GM23248 (cell line): ENCODE results near the gene ANKRD65. TPM values are rescaled to one million over a fixed set of nuclear protein-coding genes. Genes with fewer than 3 reads are reported as not detected.
"Not testable (repeated sequence)": the region's sequence is repeated elsewhere in the genome, so short reads cannot be mapped to it uniquely, and the experiment has no call there.

ENCODE experiments used
- DNase-seq: peaks from one replicate; pipeline ENCODE4 v3.0.0-alpha.2; 2015
- H2AFZ ChIP-seq: fragments of 200-600 bp; sonication (generic); 2 replicates; pipeline ENCODE4 v1.6.1; 2016; ENCODE audit warnings: antibody characterized with exemption
- H3F3A ChIP-seq: fragments of 200-600 bp; sonication (generic); 2 replicates; pipeline ENCODE4 v1.6.1; 2016; ENCODE audit warnings: mild to moderate bottlenecking, antibody characterized with exemption, mixed run types; ENCODE audit not compliant: insufficient read depth
- H3K27ac ChIP-seq: fragments of 200-600 bp; sonication (generic); 2 replicates; pipeline ENCODE4 v1.5.1; 2016; ENCODE audit warnings: mild to moderate bottlenecking
- H3K27me3 ChIP-seq: fragments of 200-600 bp; sonication (generic); replicated peaks from 2 replicates; pipeline ENCODE4 v1.6.1; 2016; ENCODE audit warnings: mild to moderate bottlenecking; ENCODE audit not compliant: insufficient read depth
- H3K36me3 ChIP-seq: fragments of 200-600 bp; sonication (generic); 2 replicates; pipeline ENCODE4 v1.6.1; 2016; ENCODE audit warnings: low read depth, mild to moderate bottlenecking
- H3K4me1 ChIP-seq: fragments of 200-600 bp; sonication (generic); 2 replicates; pipeline ENCODE4 v1.6.1; 2016; ENCODE audit warnings: mild to moderate bottlenecking; ENCODE audit not compliant: insufficient read depth
- H3K4me2 ChIP-seq: fragments of 200-600 bp; sonication (generic); one replicate; pipeline ENCODE4 v1.6.1; 2016; ENCODE audit warnings: mild to moderate bottlenecking; ENCODE audit not compliant: unreplicated experiment
- H3K4me3 ChIP-seq: fragments of 200-600 bp; sonication (generic); 2 replicates; pipeline ENCODE4 v1.5.1; 2016; ENCODE audit warnings: mild to moderate bottlenecking
- H3K79me2 ChIP-seq: fragments of 200-600 bp; sonication (generic); 2 replicates; pipeline ENCODE4 v1.6.1; 2016; ENCODE audit warnings: mild to moderate bottlenecking; ENCODE audit not compliant: insufficient read depth
- H3K9ac ChIP-seq: fragments of 200-600 bp; sonication (generic); 2 replicates; pipeline ENCODE4 v1.6.1; 2016; ENCODE audit warnings: mild to moderate bottlenecking
- H3K9me2 ChIP-seq: fragments of 200-600 bp; sonication (generic); 2 replicates; pipeline ENCODE4 v1.6.1; 2016; ENCODE audit warnings: mixed run types, mild to moderate bottlenecking, moderate library complexity; ENCODE audit not compliant: insufficient read depth
- H3K9me3 ChIP-seq: fragments of 200-600 bp; sonication (generic); one replicate; pipeline ENCODE4 v1.6.1; 2017; ENCODE audit warnings: low read depth
- H4K20me1 ChIP-seq: fragments of 200-600 bp; sonication (generic); 2 replicates; pipeline ENCODE4 v1.6.0; 2016; ENCODE audit not compliant: insufficient read depth
- EZH2 ChIP-seq: fragments of 200-600 bp; sonication (generic); IDR thresholded peaks from 2 replicates; pipeline ENCODE4 v1.6.1; 2018; ENCODE audit warnings: antibody characterized with exemption, mild to moderate bottlenecking; ENCODE audit not compliant: insufficient read depth, poor library complexity, severe bottlenecking
- EZH2phosphoT487 ChIP-seq: fragments of 200-600 bp; sonication (generic); IDR thresholded peaks from 2 replicates; pipeline ENCODE4 v1.6.1; 2018; ENCODE audit warnings: antibody characterized with exemption, moderate library complexity, mild to moderate bottlenecking, low read depth; ENCODE audit not compliant: insufficient read depth
- WGBS, 2 experiments: methylation state at CpG; one replicate each; pipeline ENCODE4 v1.1.6; 2015 to 2017; ENCODE audit warnings: low lambda C conversion rate in 2 of 2, low coverage in 1 of 2; ENCODE audit errors: missing lambda C conversion rate in 2 of 2; 5-methylcytosine and 5-hydroxymethylcytosine counted together
- in situ Hi-C: fragments of 300-500 bp; cut with MboI; formaldehyde crosslinking; loops from 2 replicates; pipeline ENCODE4 v1.15.0; 2020
- polyA plus RNA-seq: library from polyadenylated mRNA; unstranded; fragments of >200 nt; fragmentation: Nextera tagmentation; extraction: Ambion mirVana; gene quantifications from 2 replicates; pipeline ENCODE4 v1.2.1, GENCODE V29; 2016
- total RNA-seq: library from RNA; depleted of rRNA; stranded (reverse); fragments of >200 nt; shearing (Covaris generic); gene quantifications from 2 replicates; pipeline ENCODE4 v1.2.3, GENCODE V29; 2014; rRNA removed

ANKRD65 gene
- total RNA-seq (0.51 and 0.97 TPM in 2 replicates), polyA plus RNA-seq (0.44 and 0.70 TPM in 2 replicates)

GRCh38 chr1:1421147-1421906 is at the start of gene ANKRD65:
Gene ANKRD65 (minus strand): TSS chr1:1421276. CDS start chr1:1421005, 271 bp downstream.
- H4K20me1 ChIP-seq = no peaks in the 10 kb centered on the region
- H3K4me2 ChIP-seq = no peak within 1 kb of the TSS
- DNase-seq = no peak
- WGBS, 2 experiments = 82 to 83% methylated on average over 14 to 17 of the region's 18 CpGs
- no peak within 1 kb of the TSS for H2AFZ ChIP-seq
- no peak within 1 kb of the TSS for H3K4me3 ChIP-seq
- in situ Hi-C loops = no loop called here
- H3K27ac ChIP-seq = no peak within 1 kb of the TSS
- no peak within 1 kb of the TSS for H3K9ac ChIP-seq
- no peaks in the 10 kb centered on the region for H3F3A ChIP-seq
- H3K36me3 ChIP-seq = no peaks in the 10 kb centered on the region
- H3K4me1 ChIP-seq = no peaks in the 10 kb centered on the region
- H3K27me3 ChIP-seq = no peaks in the 10 kb centered on the region
- TF ChIP-seq EZH2phosphoT487 (no peak), EZH2 (no peak)
- no peaks in the 10 kb centered on the region for H3K9me2 ChIP-seq
- H3K9me3 ChIP-seq = no peaks in the 10 kb centered on the region
- H3K79me2 ChIP-seq = no peaks in the 10 kb centered on the region

GRCh38 chr1:1468196-1468985 is 47.3 kb upstream of the ANKRD65 start:
- H3K9me3 ChIP-seq, H2AFZ ChIP-seq, H4K20me1 ChIP-seq, H3K9me2 ChIP-seq, H3K4me2 ChIP-seq, H3K4me1 ChIP-seq, in situ Hi-C loops, H3F3A ChIP-seq, DNase-seq, H3K27ac ChIP-seq, H3K4me3 ChIP-seq, H3K9ac ChIP-seq, H3K36me3 ChIP-seq, H3K27me3 ChIP-seq: not testable (repeated sequence)
- WGBS, 2 experiments = 74 to 80% methylated on average over 29 to 34 of the region's 44 CpGs
- peaks cover 21% of the 10 kb centered on the region for H3K79me2 ChIP-seq

GRCh38 chr1:1463312-1463711 is 42.2 kb upstream of the ANKRD65 start:
- no peaks in the 10 kb centered on the region for H3K9me3 ChIP-seq
- H3F3A ChIP-seq = no peaks in the 10 kb centered on the region
- TF ChIP-seq EZH2phosphoT487 (no peak), EZH2 (no peak)
- H3K4me1 ChIP-seq = no peaks in the 10 kb centered on the region
- no peak for DNase-seq
- no peaks in the 10 kb centered on the region for H4K20me1 ChIP-seq
- H3K9me2 ChIP-seq = no peaks in the 10 kb centered on the region
- H3K36me3 ChIP-seq = no peaks in the 10 kb centered on the region
- in situ Hi-C loops = no loop called here
- no peak overlapping the region for H3K4me2 ChIP-seq
- no peak overlapping the region for H3K27ac ChIP-seq
- no peak overlapping the region for H3K4me3 ChIP-seq
- WGBS, 2 experiments = 90 to 92% methylated on average over 7 of the region's 7 CpGs
- H3K9ac ChIP-seq = no peak overlapping the region
- no peak overlapping the region for H2AFZ ChIP-seq
- no peaks in the 10 kb centered on the region for H3K79me2 ChIP-seq
- no peaks in the 10 kb centered on the region for H3K27me3 ChIP-seq

GRCh38 chr1:1462318-1462966 is 41.4 kb upstream of the ANKRD65 start:
- Histone ChIP-seq H3K9me2 (no peaks in the 10 kb centered on the region), H3K4me1 (no peaks in the 10 kb centered on the region), H3K27ac (no peak overlapping the region), H3K4me3 (no peak overlapping the region), H3K4me2 (no peak overlapping the region), H2AFZ (no peak overlapping the region; the same call in 1 of the 2 replicates), H3K27me3 (no peaks in the 10 kb centered on the region), H3K79me2 (no peaks in the 10 kb centered on the region), H3K9me3 (no peaks in the 10 kb centered on the region), H4K20me1 (no peaks in the 10 kb centered on the region), H3K9ac (no peak overlapping the region), H3F3A (no peaks in the 10 kb centered on the region), H3K36me3 (no peaks in the 10 kb centered on the region)
- TF ChIP-seq EZH2 (no peak), EZH2phosphoT487 (no peak)
- DNase-seq = peak; percentile 32
- 31 to 32% methylated on average over 25 of the region's 26 CpGs for WGBS, 2 experiments
- in situ Hi-C loops = no loop called here
